ENCODE data around the gene NDE1.

- TF ChIP-seq, protein P1, sequence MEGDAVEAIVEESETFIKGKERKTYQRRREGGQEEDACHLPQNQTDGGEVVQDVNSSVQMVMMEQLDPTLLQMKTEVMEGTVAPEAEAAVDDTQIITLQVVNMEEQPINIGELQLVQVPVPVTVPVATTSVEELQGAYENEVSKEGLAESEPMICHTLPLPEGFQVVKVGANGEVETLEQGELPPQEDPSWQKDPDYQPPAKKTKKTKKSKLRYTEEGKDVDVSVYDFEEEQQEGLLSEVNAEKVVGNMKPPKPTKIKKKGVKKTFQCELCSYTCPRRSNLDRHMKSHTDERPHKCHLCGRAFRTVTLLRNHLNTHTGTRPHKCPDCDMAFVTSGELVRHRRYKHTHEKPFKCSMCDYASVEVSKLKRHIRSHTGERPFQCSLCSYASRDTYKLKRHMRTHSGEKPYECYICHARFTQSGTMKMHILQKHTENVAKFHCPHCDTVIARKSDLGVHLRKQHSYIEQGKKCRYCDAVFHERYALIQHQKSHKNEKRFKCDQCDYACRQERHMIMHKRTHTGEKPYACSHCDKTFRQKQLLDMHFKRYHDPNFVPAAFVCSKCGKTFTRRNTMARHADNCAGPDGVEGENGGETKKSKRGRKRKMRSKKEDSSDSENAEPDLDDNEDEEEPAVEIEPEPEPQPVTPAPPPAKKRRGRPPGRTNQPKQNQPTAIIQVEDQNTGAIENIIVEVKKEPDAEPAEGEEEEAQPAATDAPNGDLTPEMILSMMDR (IDR thresholded peaks at IDR 0.05), result no peak
- TF ChIP-seq EZH2 (IDR thresholded peaks at IDR 0.05; ENCODE audit: borderline replicate concordance, insufficient read depth, low read depth, low read length, poor library complexity, severe bottlenecking), result no peak
Observed at GRCh38 chr16:15641753-15642556, 8.1 kb upstream of the NDE1 start.
